GM12878 (cell line): ENCODE measurements around the gene ZDHHC17. TPM values are rescaled to one million over a fixed set of nuclear protein-coding genes. Genes with fewer than 3 reads are reported as not detected.

Experiments
- ATAC-seq: fragments of 200-7000 bp; cut with Tn5 transposase; 3 replicates; pipeline ENCODE4 v1.9.1; 2020; ENCODE audit warnings: mild to moderate bottlenecking, moderate library complexity
- BruUV-seq: library from RNA; stranded (reverse); fragments of 400-500 nt; replicated peaks from 2 replicates; lab custom pipeline; 2021; lab: Mats Ljungman, UMichigan
- CTCF ChIA-PET: fragments of 300-600 bp; sonication (Branson Sonifier 250); formaldehyde crosslinking; extraction: SDS; loops from one replicate; lab custom pipeline; 2021; ENCODE audit warnings: inconsistent platforms; lab: Yijun Ruan, JAX
- POLR2A ChIA-PET: fragments of 350-600 bp; formaldehyde crosslinking; extraction: SDS; loops from one replicate; lab custom pipeline; 2021; ENCODE audit warnings: inconsistent platforms; lab: Charles Lee
- RAD21 ChIA-PET: fragments of 300-600 bp; sonication (Branson Sonifier 250); formaldehyde crosslinking; loops from one replicate; lab custom pipeline; 2023; ENCODE audit warnings: antibody characterized with exemption; ENCODE audit not compliant: unreplicated experiment; lab: Charles Lee
- SMC1A ChIA-PET: fragments of 300-600 bp; sonication (Branson Sonifier 250); formaldehyde crosslinking; loops from one replicate; lab custom pipeline; 2023; ENCODE audit not compliant: unreplicated experiment, uncharacterized antibody; lab: Charles Lee
- DNase-seq: peaks from one replicate; pipeline ENCODE4 v3.0.0-alpha.2; 2011; ENCODE audit warnings: low read depth, low spot score
- FAIRE-seq: peaks from 3 replicates; lab custom pipeline; 2011; peaks lifted over from hg19 to GRCh38; lab: Jason Lieb, UNC
- H2AFZ ChIP-seq: 2 replicates; pipeline ENCODE4 v1.6.0; 2011; ENCODE audit warnings: low read depth, low read length, control low read depth; ENCODE audit not compliant: control insufficient read depth
- H3K27ac ChIP-seq: 2 replicates; pipeline ENCODE4 v1.5.1; 2011; ENCODE audit warnings: control low read depth; ENCODE audit not compliant: control insufficient read depth, insufficient read depth
- H3K27me3 ChIP-seq, 2 experiments: replicated peaks in 1 of 2; 2 replicates each; pipeline versions ENCODE4 v1.6.0 to v1.6.1; 2011; ENCODE audit warnings: low read length in 1 of 2; ENCODE audit not compliant: control insufficient read depth in 2 of 2, insufficient read depth in 2 of 2
- H3K36me3 ChIP-seq, 2 experiments: 2 replicates each; pipeline ENCODE4 v1.5.1; 2011; ENCODE audit warnings: low read length in 1 of 2; ENCODE audit not compliant: control insufficient read depth in 2 of 2, insufficient read depth in 2 of 2
- H3K4me1 ChIP-seq: 2 replicates; pipeline ENCODE4 v1.6.1; 2011; ENCODE audit warnings: mild to moderate bottlenecking, low read length, moderate library complexity, mixed read lengths; ENCODE audit not compliant: control insufficient read depth, insufficient read depth
- H3K4me2 ChIP-seq: 2 replicates; pipeline ENCODE4 v1.6.0; 2011; ENCODE audit warnings: control low read depth; ENCODE audit not compliant: control insufficient read depth, insufficient read depth
- H3K4me3 ChIP-seq: fragments of 200-600 bp; sonication (generic); 2 replicates; pipeline ENCODE4 v1.5.1; 2016
- H3K79me2 ChIP-seq: 2 replicates; pipeline ENCODE4 v1.6.0; 2011; ENCODE audit warnings: low read length; ENCODE audit not compliant: control insufficient read depth, insufficient read depth
- H3K9ac ChIP-seq: 2 replicates; pipeline ENCODE4 v1.8.0; 2011; ENCODE audit warnings: low read length, control low read depth, mixed read lengths; ENCODE audit not compliant: control insufficient read depth, insufficient read depth
- H3K9me3 ChIP-seq: replicated peaks from 3 replicates; pipeline ENCODE4 v1.5.1; 2011; ENCODE audit warnings: mild to moderate bottlenecking, low read length; ENCODE audit not compliant: control insufficient read depth, insufficient read depth
- H4K20me1 ChIP-seq: 2 replicates; pipeline ENCODE4 v1.6.0; 2011; ENCODE audit not compliant: control insufficient read depth, insufficient read depth
- GATAD2B ChIP-seq: fragments of 450-650 bp; conservative IDR thresholded peaks from 2 replicates; pipeline ENCODE4 v1.6.1; 2017; ENCODE audit warnings: low read depth, mild to moderate bottlenecking, moderate library complexity
- HCFC1 ChIP-seq: fragments of 150-350 bp; IDR thresholded peaks from 2 replicates; pipeline ENCODE4 v1.6.1; 2014; ENCODE audit warnings: low read length
- HDAC2 ChIP-seq: fragments of 200-600 bp; sonication (generic); IDR thresholded peaks from 2 replicates; pipeline ENCODE4 v1.6.1; 2017
- IRF5 ChIP-seq: fragments of 450-650 bp; IDR thresholded peaks from 2 replicates; pipeline ENCODE4 v1.6.1; 2017; ENCODE audit warnings: borderline replicate concordance
- MEF2A ChIP-seq: IDR thresholded peaks from 2 replicates; pipeline ENCODE4 v1.6.1; 2011; ENCODE audit warnings: low read depth, mild to moderate bottlenecking, low read length, moderate library complexity; ENCODE audit not compliant: insufficient read depth
- NBN ChIP-seq: fragments of 450-650 bp; IDR thresholded peaks from 2 replicates; pipeline ENCODE4 v1.6.1; 2016
- NFYA ChIP-seq: IDR thresholded peaks from 2 replicates; pipeline ENCODE4 v1.6.1; 2011; ENCODE audit warnings: low read depth, mild to moderate bottlenecking, low read length, improper control_type of control experiment, borderline replicate concordance
- RCOR1 ChIP-seq: conservative IDR thresholded peaks from 2 replicates; pipeline ENCODE4 v1.6.1; 2012; ENCODE audit warnings: low read depth, low read length, improper control_type of control experiment
- RELA ChIP-seq: fragments of 450-650 bp; IDR thresholded peaks from 2 replicates; pipeline ENCODE4 v1.8.0; 2014; ENCODE audit warnings: borderline replicate concordance; ENCODE audit not compliant: partially characterized antibody
- RFX5 ChIP-seq: IDR thresholded peaks from 2 replicates; pipeline ENCODE4 v1.6.1; 2011; ENCODE audit warnings: low read depth, low read length, improper control_type of control experiment
- TARDBP ChIP-seq: IDR thresholded peaks from 2 replicates; pipeline ENCODE4 v1.6.1; 2016; ENCODE audit warnings: borderline replicate concordance
- WGBS: methylation state at CpG from one replicate; pipeline ENCODE4 v1.1.6; 2016; ENCODE audit warnings: low lambda C conversion rate; ENCODE audit not compliant: insufficient replicate concordance, insufficient coverage; ENCODE audit errors: missing lambda C conversion rate; 5-methylcytosine and 5-hydroxymethylcytosine counted together
- in situ Hi-C: fragments of 300-500 bp; cut with MboI; formaldehyde crosslinking; loops from 9 replicates; pipeline ENCODE4 v1.14.3; 2018; ENCODE audit warnings: mixed read lengths
- intact Hi-C: fragments of 100-400 bp; cut with micrococcal nuclease; formaldehyde crosslinking; loops from one replicate; pipeline ENCODE4 v1.14.2; 2022; ENCODE audit not compliant: unreplicated experiment
- polyA plus RNA-seq, 11 experiments: library from polyadenylated mRNA; depleted of rRNA in 4 of 11; unstranded in 6 of 11; stranded (reverse) in 5 of 11; fragments of >200 nt; fragmentation: Nextera tagmentation in 4 of 11; fragmentation: Illumina TruSeq in 1 of 11; extraction: Ambion mirVana in 4 of 11; extraction: Trizol in 1 of 11; gene quantifications; 1 replicate in 1 of 11; 2 replicates in 10 of 11; pipeline versions ENCODE4 v1.2.1 to v1.2.3, GENCODE V29; 2011 to 2016; ENCODE audit warnings: inconsistent platforms in 2 of 11, missing spikeins in 2 of 11, low read depth in 1 of 11
- total RNA-seq, 4 experiments: library from RNA; depleted of rRNA in 3 of 4; stranded (reverse); fragments of >200 nt in 3 of 4; fragmentation: Illumina TruSeq in 1 of 4; extraction: Trizol in 1 of 4; gene quantifications; 2 replicates each; pipeline versions ENCODE4 v1.2.1 to v1.2.3, GENCODE V29; 2013 to 2021

The ZDHHC17 gene
- total and polyA plus RNA-seq, 10 of the 15 experiments (the other 5 are each of a cell fraction or from before 2014, with no cell fraction given): 4.3 to 50.0 (median 19.3) TPM

- Histone ChIP-seq H3K36me3 (peaks cover 4 to 15% of the 10 kb centered on the region in 2 experiments), H3K4me3 (no peak overlapping the region), H2AFZ (no peak overlapping the region), H3K4me2 (no peak overlapping the region), H3K27ac (no peak overlapping the region), H4K20me1 (no peaks in the 10 kb centered on the region), H3K4me1 (no peaks in the 10 kb centered on the region), H3K27me3 (no peaks in the 10 kb centered on the region), H3K79me2 (no peaks in the 10 kb centered on the region), H3K9ac (no peak overlapping the region), H3K9me3 (no peaks in the 10 kb centered on the region)
- in situ Hi-C loops (no loop called here), intact Hi-C loops (no loop called here)
- ChIA-PET POLR2A (no interaction called here), SMC1A (no interaction called here), RAD21 (no interaction called here), CTCF (interaction anchor here (2.4 kb wide), 1 partner anchor 200 kb away, joined by 8 read pairs; no protein-coding TSS in a partner anchor)
- DNase-seq (no peak), FAIRE-seq (no peak), ATAC-seq (no peak)
- 81% methylated on average over 6 of the region's 6 CpGs for WGBS
- no peak for TF ChIP-seq NFYA
- TF ChIP-seq RCOR1: no peak
- no peak for TF ChIP-seq IRF5
- no TSS peak for BruUV-seq
Measured at GRCh38 chr12:76810671-76811419, 46.9 kb downstream of the ZDHHC17 start.

GRCh38 chr12:76811976-76812375 lies 48.1 kb downstream of the ZDHHC17 start:
- intact Hi-C loops: no loop called here
- no peak for DNase-seq
- Histone ChIP-seq H3K79me2 (no peaks in the 10 kb centered on the region), H3K9ac (no peak overlapping the region), H3K9me3 (no peaks in the 10 kb centered on the region), H2AFZ (no peak overlapping the region), H3K4me2 (no peak overlapping the region), H3K36me3 (peaks cover 0 to 7% of the 10 kb centered on the region in 2 experiments; a peak in 2 of 4 replicates), H4K20me1 (no peaks in the 10 kb centered on the region), H3K27ac (no peak overlapping the region), H3K4me3 (no peak overlapping the region), H3K4me1 (no peaks in the 10 kb centered on the region), H3K27me3 (no peaks in the 10 kb centered on the region)
- ChIA-PET RAD21 (no interaction called here), SMC1A (no interaction called here), CTCF (no interaction called here), POLR2A (no interaction called here)
- FAIRE-seq: no peak
- no peak for ATAC-seq
- in situ Hi-C loops: no loop called here
- BruUV-seq: no TSS peak
- TF ChIP-seq RFX5 (no peak), RELA (no peak), MEF2A (no peak), GATAD2B (no peak), NBN (no peak), HCFC1 (no peak), TARDBP (no peak), HDAC2 (no peak)
- 100% methylated on average over 1 of the region's 1 CpG for WGBS
